ENCODE measurements around the gene TST.

DNA sequence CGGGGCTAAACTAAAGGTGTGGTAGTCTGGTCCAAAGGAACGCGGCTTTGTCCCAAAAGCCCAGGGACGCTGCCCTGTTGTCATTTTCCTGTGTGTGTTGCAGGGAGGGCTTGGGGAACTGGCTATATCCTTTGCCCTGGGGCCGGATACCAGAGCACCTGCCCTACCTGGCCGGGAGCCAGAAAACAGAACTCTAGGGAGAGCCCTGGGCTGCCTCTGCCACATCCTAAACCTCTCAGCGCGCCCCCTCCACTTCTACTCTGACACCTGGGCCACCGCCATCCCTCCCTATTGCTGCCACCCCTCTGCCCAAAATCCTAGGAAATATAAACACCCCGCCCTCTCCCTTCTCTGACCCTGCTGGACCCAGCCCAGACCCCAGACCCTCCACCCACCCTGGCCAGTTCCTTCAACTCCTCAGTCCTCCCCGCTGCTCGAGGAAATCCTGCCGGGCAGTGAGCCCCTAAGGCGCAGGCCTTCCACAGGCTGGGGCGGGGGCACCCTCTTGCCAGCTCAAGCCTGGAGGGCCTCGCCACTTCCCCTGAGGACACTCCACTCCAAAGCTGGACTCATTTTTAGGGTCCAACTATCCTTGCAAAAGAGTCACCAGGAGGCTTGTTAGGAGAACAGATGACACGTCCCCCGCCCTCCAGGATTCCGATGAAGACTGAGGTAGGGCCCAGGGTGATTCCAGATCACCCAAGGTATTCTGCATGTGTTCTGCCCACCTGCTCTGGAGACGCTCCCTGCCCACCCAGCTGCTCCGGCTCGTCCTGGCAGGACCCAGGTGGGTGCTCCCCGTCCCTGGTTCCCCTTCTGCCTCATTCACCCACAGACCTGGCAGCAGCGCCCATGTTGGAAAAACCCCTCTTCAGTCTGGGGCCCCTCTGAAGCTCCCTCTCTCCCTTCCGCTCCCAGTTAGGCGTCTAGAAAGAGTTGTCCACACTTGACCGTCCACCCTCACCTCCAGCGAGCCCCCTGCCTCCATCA, 44.5 kb upstream of the TST start:
- TF ChIP-seq CTCF (conservative IDR thresholded peaks at IDR 0.05; ENCODE audit: low read length) (no peak), EZH2phosphoT487 (IDR thresholded peaks at IDR 0.05; ENCODE audit: borderline replicate concordance) (no peak)
